Measurements from ENCODE around the gene SVBP.

GRCh38 chr1:42835422-42835821, 18.2 kb upstream of the SVBP start:
- TF ChIP-seq POLR2A (IDR thresholded peaks at IDR 0.05; ENCODE audit: low read depth, low read length) (no peak), POLR2AphosphoS5 (IDR thresholded peaks at IDR 0.05; ENCODE audit: low read depth, low read length) (no peak), POU2F2 (IDR thresholded peaks at IDR 0.05; ENCODE audit: low read depth, low read length) (no peak), TAF1 (IDR thresholded peaks at IDR 0.05; ENCODE audit: low read depth, low read length) (no peak), PAX5 (IDR thresholded peaks at IDR 0.05; ENCODE audit: insufficient read depth, low read length, severe bottlenecking) (no peak), SPI1 (IDR thresholded peaks at IDR 0.05; ENCODE audit: low read depth, low read length) (no peak)

All from GM12891 (cell line).